Bronchial epithelial cell (primary cell): ENCODE measurements around the gene HLA-F. TPM values are rescaled to one million over a fixed set of nuclear protein-coding genes. Genes with fewer than 3 reads are reported as not detected.

Source experiments
- DNase-seq: peaks from one replicate; pipeline ENCODE4 v3.0.0-alpha.2; 2010; ENCODE audit warnings: low read depth
- FAIRE-seq: peaks from 2 replicates; lab custom pipeline; 2011; peaks lifted over from hg19 to GRCh38; lab: Jason Lieb, UNC
- H3K27me3 ChIP-seq: 2 replicates; pipeline ENCODE4 v1.5.1; 2011; ENCODE audit warnings: low read length; ENCODE audit not compliant: control insufficient read depth, insufficient read depth
- H3K36me3 ChIP-seq: 2 replicates; pipeline ENCODE4 v1.5.1; 2011; ENCODE audit warnings: low read length; ENCODE audit not compliant: control insufficient read depth, insufficient read depth
- H3K4me3 ChIP-seq: 2 replicates; pipeline ENCODE4 v1.5.1; 2011; ENCODE audit warnings: mild to moderate bottlenecking, low read depth, low read length, control low read depth
- total RNA-seq: library from RNA; depleted of rRNA; stranded (reverse); fragments of >200 nt; gene quantifications from 2 replicates; pipeline ENCODE4 v1.2.1, GENCODE V29; 2014
- TF ChIP-seq, protein P1 (sequence below): IDR thresholded peaks from 2 replicates; pipeline ENCODE4 v1.5.1; 2011; ENCODE audit warnings: mild to moderate bottlenecking, moderate library complexity, low read length, control low read depth, inconsistent platforms; ENCODE audit not compliant: insufficient read depth, severe bottlenecking

The HLA-F gene
- total RNA-seq, 1 donor from 2014 or later: 14.2 TPM

DNA sequence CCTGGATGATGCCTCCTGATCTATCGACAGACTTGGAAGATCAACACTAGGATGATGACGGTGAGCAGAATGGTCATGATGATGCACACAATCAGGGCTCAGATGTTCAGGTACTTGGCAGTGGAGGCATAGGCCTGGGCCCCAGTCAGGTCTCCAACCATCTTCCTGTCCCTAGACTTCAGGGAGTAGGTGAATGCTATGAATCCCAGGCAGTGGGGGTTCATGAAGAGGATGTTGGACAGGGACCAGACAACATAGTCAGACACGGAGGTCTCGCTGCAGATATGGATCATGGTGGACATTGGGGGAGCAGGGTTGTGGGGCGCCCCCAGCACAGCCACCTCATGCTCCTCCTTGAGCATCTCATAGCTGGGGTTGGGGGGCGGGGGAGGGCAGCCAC is 27.5 kb downstream of the HLA-F start:
- H3K27me3 ChIP-seq: no peaks in the 10 kb centered on the region
- no peak for DNase-seq
- TF ChIP-seq, protein P1, sequence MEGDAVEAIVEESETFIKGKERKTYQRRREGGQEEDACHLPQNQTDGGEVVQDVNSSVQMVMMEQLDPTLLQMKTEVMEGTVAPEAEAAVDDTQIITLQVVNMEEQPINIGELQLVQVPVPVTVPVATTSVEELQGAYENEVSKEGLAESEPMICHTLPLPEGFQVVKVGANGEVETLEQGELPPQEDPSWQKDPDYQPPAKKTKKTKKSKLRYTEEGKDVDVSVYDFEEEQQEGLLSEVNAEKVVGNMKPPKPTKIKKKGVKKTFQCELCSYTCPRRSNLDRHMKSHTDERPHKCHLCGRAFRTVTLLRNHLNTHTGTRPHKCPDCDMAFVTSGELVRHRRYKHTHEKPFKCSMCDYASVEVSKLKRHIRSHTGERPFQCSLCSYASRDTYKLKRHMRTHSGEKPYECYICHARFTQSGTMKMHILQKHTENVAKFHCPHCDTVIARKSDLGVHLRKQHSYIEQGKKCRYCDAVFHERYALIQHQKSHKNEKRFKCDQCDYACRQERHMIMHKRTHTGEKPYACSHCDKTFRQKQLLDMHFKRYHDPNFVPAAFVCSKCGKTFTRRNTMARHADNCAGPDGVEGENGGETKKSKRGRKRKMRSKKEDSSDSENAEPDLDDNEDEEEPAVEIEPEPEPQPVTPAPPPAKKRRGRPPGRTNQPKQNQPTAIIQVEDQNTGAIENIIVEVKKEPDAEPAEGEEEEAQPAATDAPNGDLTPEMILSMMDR: no peak
- peaks cover 3% of the 10 kb centered on the region for H3K36me3 ChIP-seq
- FAIRE-seq: no peak
- H3K4me3 ChIP-seq: no peak overlapping the region

DNA sequence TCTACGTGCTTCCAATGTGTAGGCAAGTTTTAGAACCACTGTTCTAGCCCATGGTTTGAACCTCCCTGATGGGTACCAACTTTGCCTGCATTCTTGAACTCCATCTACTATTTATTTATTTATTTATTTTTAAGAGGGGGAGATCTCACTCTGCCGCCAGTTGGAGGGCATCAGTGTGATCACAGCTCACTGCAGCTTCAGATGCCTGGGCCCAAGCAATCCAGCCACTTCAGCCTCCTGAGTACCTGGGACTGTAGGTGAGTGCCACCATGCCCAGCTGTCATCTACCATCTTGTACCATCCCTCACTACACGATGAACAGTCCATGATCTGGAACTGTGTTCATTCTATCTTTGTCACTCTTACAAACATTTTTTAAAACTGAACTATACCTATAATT is 28.2 kb downstream of the HLA-F start:
- H3K27me3 ChIP-seq: no peaks in the 10 kb centered on the region
- FAIRE-seq (no peak), DNase-seq (no peak)
- TF ChIP-seq, protein P1: no peak
- H3K36me3 ChIP-seq: no peaks in the 10 kb centered on the region
- H3K4me3 ChIP-seq: no peak overlapping the region

DNA sequence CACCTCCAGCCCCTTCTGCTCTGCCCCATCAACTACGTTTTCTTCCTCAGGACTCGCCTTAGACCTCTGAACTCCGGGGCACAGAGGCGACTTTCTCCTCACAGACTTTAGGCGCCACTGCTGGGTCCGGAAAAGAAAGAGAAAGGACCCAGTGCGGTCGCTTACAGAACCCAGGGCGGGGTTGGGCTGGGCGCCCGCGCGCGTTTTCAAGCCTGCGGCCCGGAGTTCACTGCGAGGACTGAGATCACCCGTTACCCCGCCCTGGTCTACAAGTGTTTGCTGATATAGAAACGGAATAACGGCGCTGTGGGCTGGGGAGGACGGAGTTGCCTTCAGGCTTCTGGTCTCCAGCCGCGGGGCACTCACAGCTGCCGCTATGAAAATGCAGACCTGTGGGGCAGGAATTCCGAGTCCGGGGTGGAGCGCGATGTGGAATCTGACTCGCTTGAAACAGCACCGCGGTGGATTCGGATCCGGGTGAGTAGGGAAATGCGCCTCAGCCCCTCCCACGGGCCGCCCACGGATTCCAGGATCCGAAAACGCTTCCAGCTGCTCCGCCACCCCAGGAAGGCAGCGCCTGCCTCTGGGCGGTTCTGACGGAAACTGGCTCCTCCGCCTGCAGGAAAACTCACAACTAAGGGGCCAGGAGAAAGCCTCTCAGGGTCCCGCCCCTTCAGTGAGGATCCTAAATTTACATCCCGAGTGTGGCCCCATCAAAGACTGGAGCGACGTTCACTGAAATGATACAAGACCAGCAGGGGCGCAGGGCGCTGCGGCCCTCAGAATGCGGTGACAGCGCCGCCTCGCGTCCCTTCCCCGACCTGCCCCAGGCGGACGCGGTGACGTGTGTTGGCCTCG is 29.4 kb downstream of the HLA-F start:
- DNase-seq: peak; percentile 81
- FAIRE-seq: no peak

DNA sequence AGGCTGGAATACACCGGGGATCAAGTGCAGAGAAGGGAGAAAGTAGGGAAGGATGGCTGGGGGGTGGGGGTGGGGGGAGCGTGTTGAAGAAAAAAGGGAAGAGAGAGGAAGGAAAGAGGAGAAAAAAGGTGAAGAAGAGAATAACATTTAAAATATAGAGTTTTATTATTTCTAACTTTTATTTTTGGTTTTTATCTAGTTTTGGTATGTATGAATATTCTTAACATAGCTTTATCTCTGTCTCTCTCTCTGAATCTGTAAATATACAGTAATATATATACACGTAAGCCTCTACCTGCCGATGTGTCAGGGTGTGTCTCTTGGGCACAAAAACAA is 30.0 kb downstream of the HLA-F start:
- no peak for FAIRE-seq
- H3K27me3 ChIP-seq: no peaks in the 10 kb centered on the region
- no peaks in the 10 kb centered on the region for H3K36me3 ChIP-seq
- no peak for DNase-seq
- TF ChIP-seq, protein P1: no peak
- H3K4me3 ChIP-seq: peak overlapping the region; percentile 64

More for the DNA sequence above, 29.4 kb downstream of the HLA-F start:
- TF ChIP-seq, protein P1: peak; percentile 99
- Histone ChIP-seq H3K27me3 (no peaks in the 10 kb centered on the region), H3K4me3 (peak overlapping the region; percentile 64), H3K36me3 (no peaks in the 10 kb centered on the region)

DNA sequence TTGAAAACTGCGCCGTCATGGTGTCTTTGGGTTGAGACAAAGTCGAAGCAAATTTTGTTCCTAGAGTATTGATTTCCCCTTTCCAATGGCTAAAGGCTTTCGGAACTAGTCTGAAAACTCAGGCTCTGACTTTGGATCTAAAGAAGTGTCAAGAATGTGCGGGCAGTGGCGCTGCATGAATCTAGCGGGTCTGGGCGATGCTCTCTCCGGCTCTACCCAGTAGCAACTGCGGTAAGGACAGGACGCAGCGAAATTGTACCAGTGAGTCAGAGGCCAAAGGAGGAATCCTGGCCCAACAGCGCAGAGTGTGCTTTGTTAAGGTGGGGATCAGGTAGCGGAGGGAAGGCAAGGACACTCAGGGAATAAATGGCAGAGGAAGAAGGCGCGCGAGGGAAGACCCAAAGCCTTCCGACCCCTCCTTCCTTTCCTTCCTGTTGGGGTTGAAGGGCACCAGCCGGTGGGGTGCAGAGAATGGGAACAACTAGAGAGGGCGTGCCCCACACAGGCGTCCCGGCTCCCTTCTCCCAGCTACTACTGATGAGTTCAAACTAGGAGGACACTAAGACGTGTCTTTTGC is 32.1 kb downstream of the HLA-F start:
- Histone ChIP-seq H3K4me3 (no peak overlapping the region), H3K27me3 (no peaks in the 10 kb centered on the region), H3K36me3 (no peaks in the 10 kb centered on the region)
- TF ChIP-seq, protein P1: no peak
- no peak for FAIRE-seq
- peak; percentile 18 for DNase-seq
